ENCODE results near the gene ENTHD1.

DNA sequence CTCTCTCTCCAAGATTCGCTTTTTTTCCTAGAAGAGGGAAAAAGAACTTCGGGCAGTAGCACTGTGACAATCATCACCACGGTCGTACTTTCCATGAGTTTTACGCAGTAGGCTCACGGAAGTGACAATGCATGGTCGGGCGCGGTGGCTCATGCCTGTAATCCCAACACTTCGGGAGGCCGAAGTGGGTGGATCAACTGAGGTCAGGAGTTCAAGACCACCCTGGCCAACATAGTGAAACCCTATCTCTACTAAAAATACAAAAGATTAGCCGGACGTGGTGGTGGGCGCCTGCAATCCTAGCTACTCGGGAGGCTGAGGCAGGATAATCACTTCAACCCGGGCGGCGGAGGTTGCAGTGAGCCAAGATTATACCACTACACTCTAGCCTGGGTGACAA is 30.7 kb upstream of the ENTHD1 start:
- no peak for TF ChIP-seq NFRKB (IDR thresholded peaks at IDR 0.05)
- TF ChIP-seq TARDBP (IDR thresholded peaks at IDR 0.05), result no peak

All from HEK293T (cell line).